PC-9 (cell line): ENCODE results near the gene ALAD.

Source experiments
- EZH2 ChIP-seq: fragments of 200-600 bp; sonication (generic); IDR thresholded peaks from 2 replicates; pipeline ENCODE4 v1.8.0; 2017; ENCODE audit warnings: antibody characterized with exemption, low read depth
- TF ChIP-seq, protein P1 (sequence below): fragments of 200-600 bp; sonication (generic); conservative IDR thresholded peaks from 2 replicates; pipeline ENCODE4 v1.6.1; 2017; ENCODE audit warnings: mixed run types, antibody characterized with exemption, mild to moderate bottlenecking, moderate library complexity

DNA sequence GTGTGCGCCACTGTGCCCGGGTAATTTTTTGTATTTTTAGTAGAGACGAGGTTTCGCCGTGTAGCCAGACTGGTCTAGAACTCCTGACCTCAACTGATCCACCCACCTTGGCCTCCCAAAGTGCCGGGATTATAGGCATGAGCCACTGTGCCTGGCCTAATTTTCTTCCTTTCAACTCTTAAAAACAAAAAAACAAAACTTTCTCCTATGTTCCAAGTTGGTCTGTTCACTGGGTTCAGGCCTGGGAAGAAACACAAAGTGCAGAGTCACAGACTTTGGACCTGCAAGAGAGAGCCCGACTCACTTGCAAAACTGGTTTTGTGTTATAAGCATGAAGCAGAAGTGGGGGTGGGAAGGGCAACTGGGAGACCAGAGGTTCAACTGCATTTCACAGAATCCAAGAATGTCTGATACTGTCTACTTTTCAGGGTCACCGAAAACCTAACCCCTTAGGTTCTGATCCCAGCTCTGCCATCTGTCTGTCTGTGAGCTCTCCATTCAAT is 19.1 kb downstream of the ALAD start:
- TF ChIP-seq, protein P1, sequence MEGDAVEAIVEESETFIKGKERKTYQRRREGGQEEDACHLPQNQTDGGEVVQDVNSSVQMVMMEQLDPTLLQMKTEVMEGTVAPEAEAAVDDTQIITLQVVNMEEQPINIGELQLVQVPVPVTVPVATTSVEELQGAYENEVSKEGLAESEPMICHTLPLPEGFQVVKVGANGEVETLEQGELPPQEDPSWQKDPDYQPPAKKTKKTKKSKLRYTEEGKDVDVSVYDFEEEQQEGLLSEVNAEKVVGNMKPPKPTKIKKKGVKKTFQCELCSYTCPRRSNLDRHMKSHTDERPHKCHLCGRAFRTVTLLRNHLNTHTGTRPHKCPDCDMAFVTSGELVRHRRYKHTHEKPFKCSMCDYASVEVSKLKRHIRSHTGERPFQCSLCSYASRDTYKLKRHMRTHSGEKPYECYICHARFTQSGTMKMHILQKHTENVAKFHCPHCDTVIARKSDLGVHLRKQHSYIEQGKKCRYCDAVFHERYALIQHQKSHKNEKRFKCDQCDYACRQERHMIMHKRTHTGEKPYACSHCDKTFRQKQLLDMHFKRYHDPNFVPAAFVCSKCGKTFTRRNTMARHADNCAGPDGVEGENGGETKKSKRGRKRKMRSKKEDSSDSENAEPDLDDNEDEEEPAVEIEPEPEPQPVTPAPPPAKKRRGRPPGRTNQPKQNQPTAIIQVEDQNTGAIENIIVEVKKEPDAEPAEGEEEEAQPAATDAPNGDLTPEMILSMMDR: no peak
- no peak for TF ChIP-seq EZH2
